Colonic mucosa (tissue), 4 donors: ENCODE data around the gene SPARC. TPM values are rescaled to one million over a fixed set of nuclear protein-coding genes. Genes with fewer than 3 reads are reported as not detected.
"Not testable (repeated sequence)": the region's sequence is repeated elsewhere in the genome, so short reads cannot be mapped to it uniquely, and the experiment has no call there.

Experiments used
- DNase-seq: peaks from one replicate; pipeline ENCODE4 v3.0.0-alpha.2; 2020
- H3K27ac ChIP-seq: fragments of 200-600 bp; one replicate; pipeline ENCODE4 v1.8.0; 2021
- H3K27me3 ChIP-seq: fragments of 200-600 bp; one replicate; pipeline ENCODE4 v1.8.0; 2021
- H3K36me3 ChIP-seq: fragments of 200-600 bp; one replicate; pipeline ENCODE4 v1.8.0; 2021
- H3K4me1 ChIP-seq: fragments of 200-600 bp; one replicate; pipeline ENCODE4 v1.8.0; 2021; ENCODE audit warnings: mild to moderate bottlenecking
- H3K4me3 ChIP-seq: fragments of 200-600 bp; one replicate; pipeline ENCODE4 v1.8.0; 2021
- H3K9ac ChIP-seq, 2 donors: one replicate each; pipeline ENCODE4 v1.7.0; 2013; ENCODE audit warnings: control low read depth in 2 of 2, low read depth in 2 of 2, low read length in 2 of 2
- H3K9me3 ChIP-seq: fragments of 200-600 bp; one replicate; pipeline ENCODE4 v1.8.0; 2021
- intact Hi-C: fragments of 100-400 bp; cut with DNase I; formaldehyde crosslinking; loops from one replicate; pipeline ENCODE4 v1.14.1; 2022
- total RNA-seq, 2 donors: library from RNA; stranded (reverse); fragmentation: NEBNext Ultra II Directional in 1 of 2; extraction: Animal tissue kit (Norgen Biotek cat#: 25700) in 1 of 2; gene quantifications; one replicate each; pipeline ENCODE4 v1.2.1, GENCODE V29; 2021
- TF ChIP-seq, protein P1 (sequence below): fragments of 200-600 bp; IDR thresholded peaks from one replicate; pipeline ENCODE4 v1.8.0; 2022; ENCODE audit warnings: antibody characterized with exemption, mild to moderate bottlenecking
- donor health status: healthy.
- donor health status: DM: no; HTN: no; CAD: no.
- donor health status: DM: no; HTN: no; CAD: no.

The SPARC gene
- total RNA-seq, 2 donors from 2014 or later, result 107 to 258 TPM

DNA sequence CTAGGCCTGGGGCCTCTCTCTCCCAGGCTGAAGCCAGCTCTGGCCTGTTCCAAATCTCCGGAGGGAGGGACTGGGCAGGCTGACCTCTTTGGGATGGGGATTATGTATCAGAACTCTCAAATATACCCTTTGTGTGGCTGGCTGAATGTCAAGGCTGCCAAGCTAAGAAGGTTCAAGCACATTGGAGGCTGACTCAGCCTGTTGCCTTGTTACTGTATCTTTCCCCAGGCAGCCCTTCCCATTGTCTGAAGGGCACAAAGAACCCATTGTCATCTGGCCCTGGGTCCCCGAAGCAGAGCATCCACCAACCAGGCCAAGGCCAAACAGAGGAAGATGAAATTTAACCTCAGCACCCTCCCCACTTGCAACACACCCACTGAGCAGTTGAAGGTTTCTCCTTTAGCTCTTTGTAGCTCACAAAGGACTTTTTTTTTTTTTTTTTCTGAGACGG, 7.3 kb upstream of the SPARC start:
- H3K27ac ChIP-seq, result no peak overlapping the region
- no peaks in the 10 kb centered on the region for H3K9me3 ChIP-seq
- no peaks in the 10 kb centered on the region for H3K4me1 ChIP-seq
- H3K27me3 ChIP-seq, result no peaks in the 10 kb centered on the region
- no peak overlapping the region for H3K4me3 ChIP-seq
- DNase-seq, result no peak
- no peaks in the 10 kb centered on the region for H3K36me3 ChIP-seq
- intact Hi-C loops, result no loop called here
- TF ChIP-seq, protein P1, sequence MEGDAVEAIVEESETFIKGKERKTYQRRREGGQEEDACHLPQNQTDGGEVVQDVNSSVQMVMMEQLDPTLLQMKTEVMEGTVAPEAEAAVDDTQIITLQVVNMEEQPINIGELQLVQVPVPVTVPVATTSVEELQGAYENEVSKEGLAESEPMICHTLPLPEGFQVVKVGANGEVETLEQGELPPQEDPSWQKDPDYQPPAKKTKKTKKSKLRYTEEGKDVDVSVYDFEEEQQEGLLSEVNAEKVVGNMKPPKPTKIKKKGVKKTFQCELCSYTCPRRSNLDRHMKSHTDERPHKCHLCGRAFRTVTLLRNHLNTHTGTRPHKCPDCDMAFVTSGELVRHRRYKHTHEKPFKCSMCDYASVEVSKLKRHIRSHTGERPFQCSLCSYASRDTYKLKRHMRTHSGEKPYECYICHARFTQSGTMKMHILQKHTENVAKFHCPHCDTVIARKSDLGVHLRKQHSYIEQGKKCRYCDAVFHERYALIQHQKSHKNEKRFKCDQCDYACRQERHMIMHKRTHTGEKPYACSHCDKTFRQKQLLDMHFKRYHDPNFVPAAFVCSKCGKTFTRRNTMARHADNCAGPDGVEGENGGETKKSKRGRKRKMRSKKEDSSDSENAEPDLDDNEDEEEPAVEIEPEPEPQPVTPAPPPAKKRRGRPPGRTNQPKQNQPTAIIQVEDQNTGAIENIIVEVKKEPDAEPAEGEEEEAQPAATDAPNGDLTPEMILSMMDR, result no peak
- no peak overlapping the region for H3K9ac ChIP-seq

- H3K27me3 ChIP-seq, result no peaks in the 10 kb centered on the region
- H3K36me3 ChIP-seq, result no peaks in the 10 kb centered on the region
- no peak overlapping the region for H3K9ac ChIP-seq
- no peaks in the 10 kb centered on the region for H3K9me3 ChIP-seq
- DNase-seq, result no peak
- TF ChIP-seq, protein P1, result no peak
- H3K4me1 ChIP-seq, result no peaks in the 10 kb centered on the region
- H3K27ac ChIP-seq, result no peak overlapping the region
- no peak overlapping the region for H3K4me3 ChIP-seq
- intact Hi-C loops, result no loop called here
Observed at GRCh38 chr5:151692312-151692711, 5.6 kb upstream of the SPARC start.

DNA sequence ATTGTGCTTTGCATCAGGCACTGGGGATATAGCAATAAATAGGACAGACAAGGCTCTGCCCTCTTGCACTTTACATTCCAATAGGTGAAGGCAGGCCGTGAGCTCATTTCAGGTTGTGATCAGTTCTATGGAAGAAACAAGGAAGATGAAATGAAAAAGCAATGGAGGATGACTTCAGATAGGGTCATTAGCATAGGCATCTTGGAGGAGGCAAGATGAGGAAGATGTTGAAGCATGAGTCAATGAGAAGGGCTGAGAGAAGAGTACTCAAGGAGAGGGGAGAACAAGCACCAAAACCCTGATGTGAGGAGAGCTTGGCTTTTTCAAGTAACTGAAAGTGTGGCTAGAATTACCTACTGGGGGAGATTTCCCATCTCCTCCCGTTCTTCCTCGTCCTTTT, 5.0 kb upstream of the SPARC start:
- Histone ChIP-seq H3K9me3 (no peaks in the 10 kb centered on the region), H3K4me1 (no peaks in the 10 kb centered on the region), H3K36me3 (no peaks in the 10 kb centered on the region), H3K9ac (no peak overlapping the region), H3K4me3 (no peak overlapping the region), H3K27me3 (no peaks in the 10 kb centered on the region), H3K27ac (no peak overlapping the region)
- intact Hi-C loops, result no loop called here
- TF ChIP-seq, protein P1, result no peak
- no peak for DNase-seq

DNA sequence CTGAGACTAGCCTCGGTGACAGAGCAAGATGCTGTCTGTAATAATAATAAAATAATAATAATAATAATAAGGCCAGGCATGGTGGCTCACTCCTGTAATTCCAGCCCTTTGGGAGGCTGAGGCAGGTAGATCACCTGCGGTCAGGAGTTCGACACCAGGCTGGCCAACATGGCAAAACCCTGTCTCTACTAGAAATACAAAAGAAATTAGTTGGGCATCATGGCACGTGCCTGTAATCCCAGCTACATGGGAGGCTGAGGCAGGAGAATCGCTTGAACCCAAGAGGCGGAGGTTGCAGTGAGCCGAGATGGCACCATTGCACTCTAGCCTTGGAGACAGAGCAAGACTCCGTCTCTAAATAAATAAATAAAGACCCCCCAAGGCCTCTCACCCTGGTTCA, 2.9 kb upstream of the SPARC start:
- H3K4me3 ChIP-seq, H3K27me3 ChIP-seq, H3K27ac ChIP-seq, H3K9ac ChIP-seq, intact Hi-C loops, H3K4me1 ChIP-seq, H3K36me3 ChIP-seq, DNase-seq, H3K9me3 ChIP-seq: not testable (repeated sequence)

DNA sequence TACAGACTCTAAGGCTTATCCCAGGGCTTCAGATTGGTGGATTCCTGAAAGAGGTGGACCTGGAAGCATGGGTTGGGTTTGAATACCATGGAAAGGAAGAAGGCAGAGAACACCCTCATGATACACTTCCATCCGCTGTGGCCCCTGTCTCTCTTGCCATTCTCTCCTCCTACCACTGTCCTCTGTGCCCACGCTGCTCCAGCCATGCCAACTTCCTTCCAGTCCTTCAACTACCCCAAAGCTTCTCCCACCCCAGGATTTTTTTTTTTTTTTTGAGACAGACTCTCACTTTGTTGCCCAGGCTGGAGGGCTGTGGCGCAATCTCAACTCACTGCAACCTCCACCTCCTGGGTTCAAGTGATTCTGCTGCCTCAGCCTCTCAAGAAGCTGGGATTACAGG, 1.7 kb upstream of the SPARC start:
- Histone ChIP-seq H3K27ac (no peak overlapping the region), H3K9me3 (no peaks in the 10 kb centered on the region), H3K4me3 (no peak overlapping the region), H3K27me3 (no peaks in the 10 kb centered on the region), H3K36me3 (no peaks in the 10 kb centered on the region), H3K4me1 (no peaks in the 10 kb centered on the region), H3K9ac (no peak overlapping the region)
- TF ChIP-seq, protein P1, result no peak
- intact Hi-C loops, result no loop called here
- DNase-seq, result no peak

GRCh38 chr5:151685749-151686673, 704 bp downstream of the SPARC start:
- H3K9ac ChIP-seq, result peak overlapping the region; percentile 54 to 80
- H3K27ac ChIP-seq, result peak overlapping the region; percentile 74
- intact Hi-C loops, result no loop called here
- no peaks in the 10 kb centered on the region for H3K27me3 ChIP-seq
- DNase-seq, result no peak
- H3K9me3 ChIP-seq, result no peaks in the 10 kb centered on the region
- H3K4me1 ChIP-seq, result no peaks in the 10 kb centered on the region
- H3K36me3 ChIP-seq, result no peaks in the 10 kb centered on the region
- H3K4me3 ChIP-seq, result peak overlapping the region; percentile 35
- TF ChIP-seq, protein P1, result no peak
